GM06990 (cell line): Measurements from ENCODE around the gene FRAT2.

ENCODE experiments used
- DNase-seq: peaks from one replicate; pipeline ENCODE4 v3.0.0-alpha.2; 2011; ENCODE audit not compliant: insufficient read length; ENCODE audit errors: extremely low read depth
- H3K27me3 ChIP-seq: replicated peaks from 2 replicates; pipeline ENCODE4 v1.6.0; 2011; ENCODE audit warnings: low read length; ENCODE audit not compliant: control insufficient read depth, insufficient read depth
- H3K36me3 ChIP-seq: 2 replicates; pipeline ENCODE4 v1.5.1; 2011; ENCODE audit warnings: low read length; ENCODE audit not compliant: control insufficient read depth, insufficient read depth
- H3K4me3 ChIP-seq: replicated peaks from 2 replicates; pipeline ENCODE4 v1.5.1; 2011; ENCODE audit warnings: low read depth, mild to moderate bottlenecking, control low read depth, low read length
- TF ChIP-seq, protein P1 (sequence below): IDR thresholded peaks from 2 replicates; pipeline ENCODE4 v1.5.1; 2011; ENCODE audit warnings: low read length, control low read depth, mild to moderate bottlenecking, inconsistent platforms; ENCODE audit not compliant: insufficient read depth, poor library complexity, severe bottlenecking

The FRAT2 gene

DNA sequence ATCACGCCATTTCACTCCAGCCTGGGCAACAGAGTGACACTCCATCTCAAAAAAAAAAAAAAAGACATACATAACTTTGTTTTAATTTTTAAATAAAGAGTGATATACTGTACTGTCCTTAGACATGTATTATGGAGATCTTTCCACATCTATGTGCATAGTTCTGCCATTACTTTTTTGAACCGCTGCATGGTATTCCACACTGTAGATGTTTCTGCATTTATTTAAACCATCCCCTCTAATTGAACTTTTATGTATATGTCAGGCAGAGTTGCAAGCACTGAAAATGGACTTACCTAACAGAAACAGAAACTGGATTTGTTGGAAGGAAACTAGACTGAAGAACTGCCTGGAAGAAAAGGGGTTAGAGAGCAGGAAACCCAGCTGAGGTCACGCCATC, 33.5 kb downstream of the FRAT2 start:
- Histone ChIP-seq H3K27me3 (no peaks in the 10 kb centered on the region), H3K36me3 (no peaks in the 10 kb centered on the region), H3K4me3 (no peak overlapping the region)
- TF ChIP-seq, protein P1, sequence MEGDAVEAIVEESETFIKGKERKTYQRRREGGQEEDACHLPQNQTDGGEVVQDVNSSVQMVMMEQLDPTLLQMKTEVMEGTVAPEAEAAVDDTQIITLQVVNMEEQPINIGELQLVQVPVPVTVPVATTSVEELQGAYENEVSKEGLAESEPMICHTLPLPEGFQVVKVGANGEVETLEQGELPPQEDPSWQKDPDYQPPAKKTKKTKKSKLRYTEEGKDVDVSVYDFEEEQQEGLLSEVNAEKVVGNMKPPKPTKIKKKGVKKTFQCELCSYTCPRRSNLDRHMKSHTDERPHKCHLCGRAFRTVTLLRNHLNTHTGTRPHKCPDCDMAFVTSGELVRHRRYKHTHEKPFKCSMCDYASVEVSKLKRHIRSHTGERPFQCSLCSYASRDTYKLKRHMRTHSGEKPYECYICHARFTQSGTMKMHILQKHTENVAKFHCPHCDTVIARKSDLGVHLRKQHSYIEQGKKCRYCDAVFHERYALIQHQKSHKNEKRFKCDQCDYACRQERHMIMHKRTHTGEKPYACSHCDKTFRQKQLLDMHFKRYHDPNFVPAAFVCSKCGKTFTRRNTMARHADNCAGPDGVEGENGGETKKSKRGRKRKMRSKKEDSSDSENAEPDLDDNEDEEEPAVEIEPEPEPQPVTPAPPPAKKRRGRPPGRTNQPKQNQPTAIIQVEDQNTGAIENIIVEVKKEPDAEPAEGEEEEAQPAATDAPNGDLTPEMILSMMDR, result no peak
- no peak for DNase-seq

DNA sequence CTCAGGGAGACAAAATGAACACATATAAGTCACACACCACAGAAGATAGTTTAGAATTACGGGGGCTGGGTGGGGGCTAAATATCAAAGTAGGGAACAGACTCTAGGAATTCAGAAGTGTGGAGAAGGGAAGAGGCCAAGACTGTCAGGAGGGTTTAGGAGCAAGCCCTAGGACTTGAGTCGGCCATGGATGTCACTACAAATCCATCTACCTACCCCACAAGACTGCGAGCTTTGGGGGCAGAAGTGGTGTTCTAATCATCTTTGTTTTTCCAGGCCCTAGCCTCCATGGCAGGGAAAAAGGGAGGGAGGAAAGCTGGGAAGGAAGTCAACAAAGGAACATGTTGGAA, 36.3 kb downstream of the FRAT2 start:
- H3K4me3 ChIP-seq, result no peak overlapping the region
- no peaks in the 10 kb centered on the region for H3K36me3 ChIP-seq
- no peaks in the 10 kb centered on the region for H3K27me3 ChIP-seq
- TF ChIP-seq, protein P1, result no peak
- no peak for DNase-seq

DNA sequence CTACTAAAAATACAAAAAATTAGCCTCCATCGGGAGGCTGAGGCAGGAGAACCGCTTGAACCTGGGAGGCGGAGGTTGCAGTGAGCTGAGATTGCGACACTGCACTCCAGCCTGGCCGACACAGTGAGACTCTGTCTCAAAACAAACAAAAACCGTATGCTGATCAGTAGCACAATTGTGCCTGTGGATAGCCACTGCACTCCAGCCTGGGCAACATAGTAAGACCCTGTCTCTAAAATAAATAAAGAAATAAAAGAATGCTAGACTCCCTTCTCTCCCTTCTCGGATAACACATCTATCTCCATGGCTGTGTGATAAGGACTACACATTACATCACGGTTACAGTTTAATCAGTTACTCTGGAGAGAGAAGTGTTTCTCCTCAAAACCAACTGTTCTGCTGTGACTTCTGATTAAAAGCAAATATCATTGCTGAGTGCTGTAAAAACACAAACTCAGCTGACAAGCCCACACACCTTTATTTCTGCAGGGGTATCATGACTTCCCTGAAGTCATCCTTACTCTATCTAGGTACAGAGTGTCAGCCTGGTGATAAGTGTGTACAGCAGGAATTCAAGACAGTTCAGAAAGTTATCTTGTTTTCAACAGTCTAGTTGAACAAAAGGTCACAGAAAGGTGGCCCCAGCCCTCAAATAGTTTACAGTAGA, 36.8 kb downstream of the FRAT2 start:
- H3K4me3 ChIP-seq, result no peak overlapping the region
- H3K27me3 ChIP-seq, result no peaks in the 10 kb centered on the region
- no peak for DNase-seq
- TF ChIP-seq, protein P1, result no peak
- no peaks in the 10 kb centered on the region for H3K36me3 ChIP-seq

DNA sequence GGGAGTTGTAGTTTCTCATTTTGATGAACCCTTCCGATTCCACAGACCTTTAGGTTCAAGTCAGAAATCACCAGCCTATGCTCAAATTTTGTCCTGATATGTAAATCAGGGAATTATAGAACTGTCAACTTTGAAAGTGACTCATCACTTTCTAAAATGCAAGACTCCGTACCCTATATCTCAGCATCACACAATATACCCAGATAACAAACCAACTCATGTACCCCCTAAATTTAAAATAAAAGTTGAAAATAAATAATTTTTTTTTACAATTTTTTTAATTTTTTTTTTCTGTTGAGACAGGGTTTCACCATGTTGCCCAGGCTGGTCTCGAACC, 41.7 kb downstream of the FRAT2 start:
- H3K27me3 ChIP-seq, result no peaks in the 10 kb centered on the region
- H3K36me3 ChIP-seq, result no peaks in the 10 kb centered on the region
- DNase-seq, result no peak
- TF ChIP-seq, protein P1, result no peak
- no peak overlapping the region for H3K4me3 ChIP-seq

DNA sequence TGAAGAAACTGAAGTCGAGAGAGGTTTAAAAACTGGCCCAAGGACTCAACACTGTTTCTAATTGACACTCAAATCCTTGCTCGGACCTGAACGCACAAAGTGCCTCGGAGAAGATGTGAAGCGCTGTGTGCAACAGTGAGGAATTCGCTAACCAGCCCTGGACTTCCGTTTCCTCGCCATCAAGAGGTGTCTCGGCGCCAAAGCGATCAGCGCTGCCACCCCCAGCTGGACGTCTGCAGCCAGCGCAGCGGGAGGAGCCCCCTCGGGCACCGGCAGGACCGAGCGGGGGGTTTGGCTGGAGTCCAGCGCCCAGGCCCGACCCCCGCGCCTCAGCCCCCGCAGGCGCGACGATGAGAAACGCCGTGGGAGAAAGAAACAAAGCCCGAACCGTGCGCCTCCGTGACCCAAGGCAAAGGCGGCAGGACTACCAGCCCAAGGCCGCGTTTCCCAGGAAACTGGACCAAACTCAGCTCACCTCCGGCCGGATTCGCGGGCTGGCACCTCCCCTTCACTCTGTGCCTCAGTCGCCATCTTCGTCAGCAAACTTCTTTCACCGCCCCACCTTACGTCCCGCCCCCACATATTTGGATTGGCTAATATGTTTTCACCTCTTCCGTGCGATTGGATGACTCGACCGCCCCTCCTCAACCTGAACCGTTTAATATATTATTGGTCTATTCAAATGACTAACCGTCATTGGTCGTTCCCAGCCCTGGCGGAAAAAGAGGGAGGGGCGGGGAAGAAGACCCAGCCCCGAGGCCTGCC, 42.2 kb downstream of the FRAT2 start, which contains the start of gene ARHGAP19:
Gene ARHGAP19 (minus strand): TSS at position 541 of the 765 bp plus-strand sequence. CDS start 10 bp downstream, at position 531.
- TF ChIP-seq, protein P1, result peak; percentile 23
- H3K27me3 ChIP-seq, result no peaks in the 10 kb centered on the region
- peak; percentile 87 for DNase-seq
- peak within 1 kb of the TSS; percentile 87 for H3K4me3 ChIP-seq
- no peaks in the 10 kb centered on the region; the same call in 1 of the 2 replicates for H3K36me3 ChIP-seq
